Fibroblast of pulmonary artery (primary cell): ENCODE data around the gene DNAJB8.

Experiments
- DNase-seq: peaks from one replicate; pipeline ENCODE4 v3.0.0-alpha.2; 2010; ENCODE audit warnings: low read depth
- H3K4me3 ChIP-seq: replicated peaks from 2 replicates; pipeline ENCODE4 v1.5.1; 2011; ENCODE audit warnings: low read depth, mild to moderate bottlenecking, control low read depth, low read length, moderate library complexity
- CTCF ChIP-seq: IDR thresholded peaks from 2 replicates; pipeline ENCODE4 v1.5.1; 2011; ENCODE audit warnings: mild to moderate bottlenecking, control low read depth, low read length, inconsistent platforms; ENCODE audit errors: missing control alignments

DNAJB8 gene

DNA sequence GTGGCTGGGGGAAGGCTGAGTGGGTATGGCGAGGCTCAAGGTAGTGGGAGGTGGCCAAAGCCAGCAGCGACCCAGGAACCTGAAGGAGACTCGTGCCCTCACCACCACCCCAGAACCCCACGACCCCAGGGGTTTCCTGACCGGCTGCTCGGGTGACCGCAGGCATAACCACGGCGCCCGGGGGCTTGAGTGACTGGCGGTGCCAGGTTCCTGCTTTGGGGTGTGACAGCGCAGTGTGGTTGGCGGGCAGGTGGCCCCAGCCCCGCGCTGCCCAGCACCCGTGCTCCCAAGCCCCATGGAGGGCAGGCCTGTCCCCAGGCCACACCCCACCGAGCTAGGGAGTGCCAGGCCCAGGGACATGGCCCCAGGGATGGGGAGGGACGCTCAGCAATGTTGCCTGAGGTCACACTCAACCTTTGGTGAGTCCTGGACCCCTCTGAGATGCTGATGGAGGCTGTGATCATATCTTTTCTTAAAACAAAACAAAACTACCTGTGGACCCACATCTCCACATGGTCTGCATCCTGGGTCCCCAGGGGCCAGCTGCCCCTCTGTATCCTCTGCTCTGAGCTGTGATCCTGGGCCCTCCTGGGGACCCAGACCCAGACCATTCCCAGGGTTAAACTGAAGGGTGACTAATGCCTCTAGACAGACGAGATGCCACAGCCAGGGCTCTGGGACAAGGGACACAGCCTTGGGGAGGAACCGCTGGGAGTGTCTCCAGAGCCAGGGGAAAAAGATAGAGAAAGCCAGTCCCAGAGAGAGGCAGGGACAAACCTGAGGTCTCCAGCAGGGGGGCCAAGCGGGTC lies 13.0 kb downstream of the DNAJB8 start:
- TF ChIP-seq CTCF, result no peak
- no peak overlapping the region for H3K4me3 ChIP-seq
- DNase-seq, result no peak

DNA sequence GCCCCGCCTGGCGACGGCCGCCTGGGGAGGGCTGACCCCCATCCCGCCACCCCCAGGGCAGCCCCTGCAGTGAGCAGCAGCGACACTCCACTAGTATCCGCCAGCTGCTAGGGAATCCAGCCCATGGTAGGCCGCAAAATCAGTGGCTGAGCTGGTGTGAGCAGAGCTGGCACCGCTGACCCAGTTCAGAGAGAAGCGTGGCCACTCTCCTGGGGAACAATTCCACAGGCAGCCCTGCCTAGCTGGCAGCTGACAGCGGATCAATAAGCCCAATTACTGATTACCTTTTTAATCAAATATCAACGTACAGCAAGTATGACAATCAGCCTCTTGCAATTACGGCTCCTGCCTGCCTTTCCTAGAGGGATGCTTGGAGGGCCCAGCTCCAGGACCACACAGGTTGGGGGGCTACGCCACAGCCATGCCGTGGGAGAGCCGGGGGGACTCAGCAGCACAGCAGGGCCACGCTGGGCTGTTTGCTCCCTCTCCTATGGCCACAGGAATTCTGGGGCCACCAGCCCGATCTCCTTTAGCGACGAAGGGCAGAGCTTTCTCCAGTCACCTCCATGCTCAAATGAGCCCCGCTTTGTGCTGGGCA lies 13.9 kb downstream of the DNAJB8 start:
- DNase-seq, result no peak
- H3K4me3 ChIP-seq, result no peak overlapping the region
- no peak for TF ChIP-seq CTCF

- no peak for TF ChIP-seq CTCF
- H3K4me3 ChIP-seq, result no peak overlapping the region
- no peak for DNase-seq
Observed at GRCh38 chr3:128452120-128452519, 14.6 kb downstream of the DNAJB8 start.

- no peak for TF ChIP-seq CTCF
- peak; percentile 11 for DNase-seq
- H3K4me3 ChIP-seq, result no peak overlapping the region
Observed at GRCh38 chr3:128449111-128449638, 17.5 kb downstream of the DNAJB8 start.

GRCh38 chr3:128448491-128448890 lies 18.2 kb downstream of the DNAJB8 start:
- H3K4me3 ChIP-seq, result no peak overlapping the region
- no peak for DNase-seq
- no peak for TF ChIP-seq CTCF

DNA sequence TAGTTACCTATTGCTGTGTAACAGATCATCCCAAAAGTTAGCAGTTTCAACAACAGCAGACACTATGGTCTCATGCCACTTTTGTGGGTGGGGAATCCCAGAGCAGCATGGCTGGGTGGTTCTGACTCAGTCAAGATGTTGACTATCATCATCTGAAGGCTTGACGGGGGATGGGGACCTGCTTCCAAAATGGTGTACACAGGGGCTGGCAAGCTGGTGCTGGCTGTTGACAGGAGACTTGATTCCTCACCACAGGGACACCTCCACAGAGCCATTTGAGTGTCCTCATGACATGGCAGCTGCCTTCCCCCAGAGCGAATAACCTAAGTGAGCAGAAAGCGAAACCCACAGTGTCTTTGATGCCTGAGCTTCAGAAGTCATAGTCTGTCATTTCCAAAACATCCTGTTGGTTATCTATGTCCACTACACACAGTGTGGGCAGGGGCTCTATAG lies 19.1 kb downstream of the DNAJB8 start:
- TF ChIP-seq CTCF, result no peak
- H3K4me3 ChIP-seq, result no peak overlapping the region
- no peak for DNase-seq
